Gastroesophageal sphincter (tissue), 3 donors: ENCODE measurements around the gene SRBD1.

Experiments used
- CTCF ChIP-seq, 4 experiments: fragments of 200-600 bp in 2 of 4; fragments of 450-650 bp in 2 of 4; sonication (generic) in 1 of 4; IDR thresholded peaks; one replicate each; pipeline ENCODE4 v1.5.1; 2017 to 2019; ENCODE audit warnings: antibody characterized with exemption in 4 of 4, mild to moderate bottlenecking in 2 of 4, moderate library complexity in 2 of 4
- EP300 ChIP-seq: sonication (generic); formaldehyde crosslinking; IDR thresholded peaks from one replicate; pipeline ENCODE4 v1.6.1; 2017; ENCODE audit warnings: antibody characterized with exemption, mild to moderate bottlenecking
- POLR2A ChIP-seq, 2 donors: fragments of 450-650 bp; IDR thresholded peaks; one replicate each; pipeline ENCODE4 v1.6.1; 2017; ENCODE audit warnings: antibody characterized with exemption in 2 of 2, mild to moderate bottlenecking in 2 of 2, moderate library complexity in 1 of 2
- POLR2AphosphoS5 ChIP-seq: sonication (generic); formaldehyde crosslinking; IDR thresholded peaks from one replicate; pipeline ENCODE4 v1.6.1; 2017; ENCODE audit warnings: antibody characterized with exemption

- TF ChIP-seq CTCF (IDR thresholded peaks at IDR 0.05): no peak
- TF ChIP-seq POLR2A (IDR thresholded peaks at IDR 0.05): no peak
- no peak for TF ChIP-seq EP300
- TF ChIP-seq POLR2AphosphoS5: no peak
Observed at GRCh38 chr2:45432406-45432805, 178.7 kb downstream of the SRBD1 start.
